ENCODE measurements around the gene ARHGEF10L.
"Not testable (repeated sequence)": the region's sequence is repeated elsewhere in the genome, so short reads cannot be mapped to it uniquely, and the experiment has no call there.

The ARHGEF10L gene, protein sequence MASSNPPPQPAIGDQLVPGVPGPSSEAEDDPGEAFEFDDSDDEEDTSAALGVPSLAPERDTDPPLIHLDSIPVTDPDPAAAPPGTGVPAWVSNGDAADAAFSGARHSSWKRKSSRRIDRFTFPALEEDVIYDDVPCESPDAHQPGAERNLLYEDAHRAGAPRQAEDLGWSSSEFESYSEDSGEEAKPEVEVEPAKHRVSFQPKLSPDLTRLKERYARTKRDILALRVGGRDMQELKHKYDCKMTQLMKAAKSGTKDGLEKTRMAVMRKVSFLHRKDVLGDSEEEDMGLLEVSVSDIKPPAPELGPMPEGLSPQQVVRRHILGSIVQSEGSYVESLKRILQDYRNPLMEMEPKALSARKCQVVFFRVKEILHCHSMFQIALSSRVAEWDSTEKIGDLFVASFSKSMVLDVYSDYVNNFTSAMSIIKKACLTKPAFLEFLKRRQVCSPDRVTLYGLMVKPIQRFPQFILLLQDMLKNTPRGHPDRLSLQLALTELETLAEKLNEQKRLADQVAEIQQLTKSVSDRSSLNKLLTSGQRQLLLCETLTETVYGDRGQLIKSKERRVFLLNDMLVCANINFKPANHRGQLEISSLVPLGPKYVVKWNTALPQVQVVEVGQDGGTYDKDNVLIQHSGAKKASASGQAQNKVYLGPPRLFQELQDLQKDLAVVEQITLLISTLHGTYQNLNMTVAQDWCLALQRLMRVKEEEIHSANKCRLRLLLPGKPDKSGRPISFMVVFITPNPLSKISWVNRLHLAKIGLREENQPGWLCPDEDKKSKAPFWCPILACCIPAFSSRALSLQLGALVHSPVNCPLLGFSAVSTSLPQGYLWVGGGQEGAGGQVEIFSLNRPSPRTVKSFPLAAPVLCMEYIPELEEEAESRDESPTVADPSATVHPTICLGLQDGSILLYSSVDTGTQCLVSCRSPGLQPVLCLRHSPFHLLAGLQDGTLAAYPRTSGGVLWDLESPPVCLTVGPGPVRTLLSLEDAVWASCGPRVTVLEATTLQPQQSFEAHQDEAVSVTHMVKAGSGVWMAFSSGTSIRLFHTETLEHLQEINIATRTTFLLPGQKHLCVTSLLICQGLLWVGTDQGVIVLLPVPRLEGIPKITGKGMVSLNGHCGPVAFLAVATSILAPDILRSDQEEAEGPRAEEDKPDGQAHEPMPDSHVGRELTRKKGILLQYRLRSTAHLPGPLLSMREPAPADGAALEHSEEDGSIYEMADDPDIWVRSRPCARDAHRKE (N-terminal part only)

DNA sequence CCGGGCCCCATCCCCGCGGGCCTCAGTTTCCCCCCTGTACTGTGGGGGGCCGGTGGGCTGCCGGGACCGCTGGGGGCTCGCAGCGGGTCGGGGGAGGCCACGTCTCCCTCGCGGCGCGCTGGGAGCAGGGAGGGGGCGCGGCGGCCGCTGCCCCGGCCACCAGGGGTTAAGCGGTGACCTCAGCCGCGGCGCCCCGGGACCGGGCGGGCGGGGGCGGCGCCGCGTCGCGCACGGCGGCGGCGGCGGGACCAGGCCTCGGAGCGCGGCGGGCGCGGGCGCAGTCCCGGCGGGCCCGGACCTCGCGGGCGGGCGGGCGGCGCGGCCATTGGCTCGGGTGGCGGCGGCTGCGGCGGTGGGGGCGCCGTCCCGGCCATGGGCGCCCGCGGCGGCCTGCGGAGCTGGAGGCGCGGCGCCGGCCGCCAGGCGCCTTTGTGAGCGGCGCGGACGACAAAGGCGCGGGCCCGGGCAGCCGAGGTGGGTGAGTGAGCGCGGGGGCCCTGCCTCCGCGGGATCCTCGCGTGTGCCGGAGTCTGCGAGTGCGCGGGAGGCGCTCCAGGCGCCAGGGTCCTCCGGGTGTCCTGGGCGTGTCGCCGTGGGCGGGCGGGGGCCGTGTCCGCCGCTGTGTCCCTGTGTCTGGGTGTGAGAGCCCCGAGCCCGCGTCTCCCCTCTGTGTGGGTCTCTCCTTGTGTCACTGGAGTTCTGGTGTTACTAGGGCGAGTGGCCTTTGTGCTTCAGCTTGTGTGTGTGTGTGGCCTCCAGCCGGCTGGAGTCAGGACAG, at the start of gene ARHGEF10L:
TSS of gene ARHGEF10L (plus strand) at position 222 of the 778 bp plus-strand sequence. CDS start 40,898 bp downstream, outside the sequence.
- peak; percentile 4 for DNase-seq

DNA sequence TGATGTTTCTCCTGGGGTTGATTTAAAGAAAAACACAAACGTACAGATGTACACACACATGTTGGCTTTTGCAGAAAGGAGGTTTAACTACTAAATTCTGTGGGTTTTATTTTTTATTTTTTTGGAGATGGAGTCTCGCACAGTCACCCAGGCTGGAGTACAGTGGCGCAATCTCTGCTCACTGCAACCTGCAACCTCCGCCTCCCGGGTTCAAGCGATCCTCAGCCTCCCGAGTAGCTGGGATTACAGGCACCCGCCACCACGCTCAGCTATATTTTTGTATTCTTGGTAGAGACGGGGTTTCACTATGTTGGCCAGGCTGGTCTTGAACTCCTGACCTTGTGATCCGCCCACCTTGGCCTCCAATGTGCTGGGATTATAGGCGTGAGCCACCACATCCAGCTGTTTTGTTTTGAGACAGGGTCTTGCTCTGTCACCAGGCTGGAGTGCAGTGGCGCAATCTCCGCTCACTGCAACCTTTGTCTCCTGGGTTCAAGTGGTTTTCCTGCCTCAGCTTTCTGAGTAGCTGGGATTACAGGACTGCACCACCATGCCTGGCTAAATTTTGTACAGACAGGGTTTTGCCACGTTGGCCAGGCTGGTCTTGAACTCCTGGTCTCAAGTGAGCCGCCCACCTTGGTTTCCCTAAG, 49.6 kb upstream of the ARHGEF10L start:
- DNase-seq: not testable (repeated sequence)

DNA sequence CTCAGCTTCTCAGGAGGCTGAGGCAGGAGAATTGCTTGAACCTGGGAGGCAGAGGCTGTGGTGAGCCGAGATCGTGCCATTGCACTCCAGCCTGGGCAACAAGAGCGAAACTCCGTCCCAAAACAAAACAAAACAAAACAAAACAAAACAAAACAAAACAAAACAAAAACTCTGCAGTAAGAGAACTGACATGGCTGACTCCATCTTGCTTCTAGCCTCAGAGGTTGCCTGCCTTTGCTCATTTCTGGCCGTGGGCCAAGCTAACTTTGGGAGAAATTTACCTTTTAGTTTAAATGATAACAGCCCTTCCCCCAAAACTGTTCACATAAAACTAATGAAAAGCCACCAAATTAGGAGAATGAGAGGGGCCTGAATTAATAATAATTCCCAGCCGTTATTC, 48.8 kb upstream of the ARHGEF10L start:
- not testable (repeated sequence) for DNase-seq

DNA sequence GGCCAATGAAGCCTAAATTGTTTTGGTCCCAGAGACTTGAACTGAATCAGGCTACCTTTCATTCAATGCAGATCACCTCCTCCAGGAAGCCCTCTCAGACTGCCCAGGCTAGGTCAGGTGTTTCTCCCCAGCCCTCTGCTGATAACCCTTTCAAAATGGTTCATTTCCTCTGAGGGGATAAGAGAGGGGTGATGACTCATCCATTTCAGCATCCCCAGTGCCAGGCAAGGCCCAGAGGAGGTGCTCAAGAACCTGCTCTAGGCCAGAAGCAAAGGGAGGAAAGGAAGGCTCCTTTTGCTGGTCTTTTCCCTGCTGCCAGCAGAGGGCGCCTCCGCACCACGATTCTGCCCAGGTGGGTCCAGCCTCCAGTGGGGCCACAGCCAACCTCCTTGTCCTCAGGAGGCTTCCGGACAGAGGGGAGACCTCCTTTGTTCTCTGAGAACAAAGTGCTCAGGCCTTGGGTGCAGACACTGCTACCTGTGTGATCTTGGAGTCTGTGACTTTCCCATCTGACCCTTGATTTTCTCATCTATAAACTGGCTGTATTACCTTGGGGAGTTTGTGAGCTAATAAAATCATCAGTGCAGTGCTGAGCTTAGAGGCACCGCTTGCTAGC, 45.3 kb upstream of the ARHGEF10L start:
- peak; percentile 79 for DNase-seq

DNA sequence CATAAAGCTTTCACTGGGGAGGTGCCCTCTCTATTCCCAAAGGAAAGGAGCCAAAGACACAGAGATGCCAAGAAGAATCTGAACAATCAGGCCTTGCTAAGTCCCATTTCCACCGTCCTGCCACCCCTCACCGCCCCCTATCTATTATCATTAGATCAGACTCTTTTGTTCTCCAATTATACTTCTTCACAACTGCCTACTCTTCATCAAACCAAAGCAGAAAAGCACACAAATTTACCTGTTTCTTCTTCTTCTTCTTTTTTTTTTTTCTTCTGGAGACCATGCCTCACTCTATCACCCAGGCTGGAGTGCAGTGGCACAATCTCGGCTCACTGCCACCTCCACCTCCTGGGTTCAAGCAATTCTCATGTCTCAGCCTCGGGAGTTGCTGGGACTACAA, 43.1 kb upstream of the ARHGEF10L start:
- DNase-seq: no peak

DNA sequence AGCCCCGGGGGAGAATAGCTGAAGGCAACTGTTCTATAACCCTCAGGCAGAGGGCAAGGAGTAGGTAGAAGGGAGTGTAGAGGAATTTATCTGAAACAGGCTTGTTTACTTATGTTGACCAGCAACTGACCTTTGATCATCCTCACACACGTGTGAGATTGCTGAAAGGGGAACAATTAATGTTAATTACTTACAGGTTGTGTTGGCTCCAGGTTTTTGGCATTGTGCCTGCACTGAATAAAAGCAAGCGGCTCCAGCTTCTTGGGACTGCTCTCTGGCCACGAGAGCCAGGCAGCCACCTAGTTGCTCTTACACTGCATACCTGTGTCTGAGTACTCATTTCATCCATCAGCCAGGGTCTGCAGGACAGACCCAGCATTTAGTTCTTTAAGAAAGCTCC, 41.3 kb upstream of the ARHGEF10L start:
- no peak for DNase-seq

DNA sequence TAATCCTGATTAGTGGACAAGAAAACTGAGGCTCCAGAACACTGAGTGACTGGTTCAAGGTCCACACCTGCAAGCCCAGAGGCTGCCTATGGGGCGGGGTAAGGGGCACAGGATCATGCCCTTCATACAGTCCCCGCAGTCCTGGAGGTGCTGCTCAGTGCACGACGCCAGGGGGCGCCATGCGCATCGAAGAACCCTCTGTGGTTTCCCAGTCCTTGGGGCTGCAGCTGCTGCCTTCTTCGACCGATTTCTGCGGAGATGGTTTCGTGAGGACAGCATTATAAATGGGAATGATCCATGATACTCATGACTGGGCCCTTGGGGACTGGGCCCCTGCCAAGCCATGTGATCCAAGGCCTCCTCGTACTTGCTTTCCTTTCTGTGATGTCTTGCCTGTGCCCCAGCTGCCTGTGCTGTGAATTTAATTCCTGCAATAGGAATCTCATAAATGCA, 37.1 kb upstream of the ARHGEF10L start:
- DNase-seq: peak; percentile 86

DNA sequence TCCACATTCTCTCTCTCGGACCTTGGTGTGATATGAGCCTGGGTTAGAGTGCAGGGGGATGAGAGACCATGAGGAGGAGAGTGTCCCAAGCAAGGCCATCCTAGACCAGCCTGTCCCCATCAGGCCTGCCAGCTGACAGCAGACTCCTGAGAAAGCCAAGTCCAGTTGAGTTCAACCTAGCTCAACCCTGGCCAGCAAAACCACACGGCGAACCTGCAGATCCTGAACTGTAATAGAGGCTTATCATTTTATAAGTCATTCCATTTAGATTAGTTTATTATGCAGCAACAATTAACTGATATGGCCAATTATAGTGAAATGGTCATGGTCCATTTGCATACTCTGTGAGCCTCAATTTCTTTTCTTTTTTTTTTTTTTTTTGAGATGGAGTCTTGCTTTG, 36.4 kb upstream of the ARHGEF10L start:
- no peak for DNase-seq

DNA sequence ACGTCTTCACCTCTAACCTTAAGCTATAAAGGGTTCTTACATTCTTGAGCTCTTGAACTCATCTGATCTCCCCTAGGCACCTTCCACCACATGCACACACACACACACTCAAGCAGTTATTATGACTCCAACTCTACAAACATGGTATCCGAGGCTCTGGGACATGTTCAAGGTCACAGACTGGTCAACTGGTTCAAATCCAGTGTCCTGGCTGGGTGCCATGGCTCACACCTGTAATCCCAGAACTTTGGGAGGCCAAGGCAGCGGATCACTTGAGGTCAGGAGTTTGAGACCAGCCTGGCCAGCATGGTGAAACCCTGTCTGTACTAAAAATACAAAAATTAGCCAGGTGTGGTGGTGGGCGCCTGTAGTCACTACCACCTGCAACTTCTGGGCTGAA, 32.3 kb upstream of the ARHGEF10L start:
- DNase-seq: not testable (repeated sequence)

DNA sequence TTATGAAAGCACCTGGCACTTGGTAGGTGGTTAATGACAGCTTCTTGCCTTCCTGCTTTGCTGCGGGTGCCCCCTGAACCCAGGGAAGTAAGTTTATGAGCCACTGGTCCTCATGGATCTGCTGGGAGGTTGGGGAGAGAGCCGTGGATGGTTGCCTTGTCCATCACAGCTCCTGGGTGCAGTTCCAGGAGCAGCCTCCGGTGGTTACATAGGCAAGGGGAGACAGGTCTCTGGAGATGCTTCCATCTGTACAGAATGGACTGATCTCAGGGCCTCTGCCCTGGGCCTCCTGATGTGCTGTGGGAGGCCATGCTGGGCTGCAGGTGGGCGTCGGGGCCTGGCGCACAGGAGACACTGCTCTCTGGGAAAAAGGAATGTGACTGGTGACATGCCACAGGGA, 31.6 kb upstream of the ARHGEF10L start:
- DNase-seq: peak; percentile 13

DNA sequence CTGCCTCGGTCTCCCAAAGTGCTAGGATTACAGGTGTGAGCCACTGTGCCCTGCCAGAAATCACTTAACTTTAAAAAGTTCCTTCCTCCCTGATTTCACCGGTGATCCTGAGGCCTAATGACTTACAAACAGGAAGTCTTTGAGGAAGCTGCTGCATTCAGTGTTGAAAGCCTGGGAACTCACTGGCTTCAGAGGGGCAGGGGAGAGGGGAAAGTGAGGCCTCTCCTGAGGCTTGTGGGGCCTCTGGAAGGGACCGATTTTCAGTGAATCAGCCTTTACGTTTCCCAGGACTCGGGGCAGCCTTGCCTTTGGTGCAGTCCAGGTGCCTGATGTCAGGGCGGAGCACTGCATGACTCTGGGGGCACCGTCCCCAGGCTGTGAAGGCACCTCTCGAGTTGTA, 30.1 kb upstream of the ARHGEF10L start:
- no peak for DNase-seq

DNA sequence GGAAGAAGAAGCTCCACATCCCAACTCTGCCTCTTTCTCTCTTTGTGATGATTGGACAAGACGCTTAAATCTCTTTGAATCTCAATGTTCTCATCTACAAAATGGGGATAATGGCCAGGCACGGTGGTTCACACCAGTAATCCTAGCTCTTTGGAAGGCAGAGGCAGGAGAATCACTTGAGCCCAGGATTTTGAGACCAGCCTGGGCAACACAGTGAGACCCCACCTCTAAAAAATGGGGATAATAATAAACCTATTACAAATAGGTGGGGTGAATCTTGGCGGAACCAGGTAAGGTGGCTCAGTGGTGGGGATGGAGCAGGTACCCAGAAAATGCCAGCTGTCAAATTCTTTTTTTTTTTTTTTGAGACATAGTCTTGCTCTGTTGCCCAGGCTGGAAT, 29.4 kb upstream of the ARHGEF10L start:
- no peak for DNase-seq

DNA sequence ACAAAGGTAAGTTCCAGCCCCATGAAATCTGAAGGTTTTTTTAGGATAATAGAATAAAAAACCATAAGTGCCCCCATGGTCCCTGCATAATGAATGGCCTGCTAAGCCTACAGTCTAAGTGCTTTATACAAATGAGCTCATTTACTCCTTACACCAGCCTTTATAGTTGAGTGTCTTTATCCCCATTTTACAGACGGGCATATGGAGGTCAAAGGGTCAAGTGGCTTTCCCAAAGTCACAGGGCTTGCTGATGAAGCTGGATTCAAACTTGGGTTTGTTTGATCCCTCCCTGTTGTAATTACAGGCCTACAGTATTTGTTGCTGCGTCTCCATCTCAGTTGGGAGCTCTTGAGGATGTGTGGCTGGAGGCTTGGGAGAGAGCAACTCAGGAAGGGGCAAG, 28.3 kb upstream of the ARHGEF10L start:
- no peak for DNase-seq

DNA sequence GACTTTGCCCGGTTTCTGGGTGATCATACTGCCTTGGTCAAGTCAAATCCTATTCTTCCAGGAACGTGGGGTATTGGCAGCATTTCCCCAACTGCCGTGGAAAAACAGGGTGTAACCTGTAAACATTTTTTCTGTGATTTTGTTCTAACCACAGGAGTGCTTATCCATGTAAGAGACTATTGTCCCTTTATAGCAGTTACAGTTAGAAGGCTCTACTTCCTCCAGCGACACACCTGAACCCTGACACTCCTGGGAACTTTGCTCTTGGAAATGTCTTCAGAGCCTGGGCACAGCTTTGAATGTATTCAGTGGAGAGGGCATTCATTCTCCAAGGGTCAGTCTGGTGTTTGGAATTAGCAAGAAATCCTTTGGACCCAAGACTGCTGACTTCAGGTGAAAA, 26.4 kb upstream of the ARHGEF10L start:
- no peak for DNase-seq

DNA sequence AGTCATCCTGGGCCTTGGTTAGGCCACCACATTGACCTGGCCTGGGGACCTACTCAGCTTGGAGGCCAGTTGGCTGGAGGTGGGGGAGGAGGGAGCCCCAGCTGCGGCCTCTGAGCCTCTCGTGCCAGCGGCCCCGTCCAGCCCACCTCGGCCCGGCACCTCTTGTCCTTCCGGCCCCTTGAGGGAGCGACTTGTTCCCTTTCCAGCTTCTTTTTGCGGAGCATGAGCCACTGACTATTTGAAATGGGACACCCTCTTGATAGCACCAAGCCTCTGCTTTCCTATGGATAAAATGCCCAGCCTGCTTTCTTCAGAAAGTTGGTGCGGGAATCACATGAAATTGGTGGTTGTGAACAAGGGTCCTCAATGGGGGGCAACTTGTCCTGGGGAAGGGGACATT, 24.7 kb upstream of the ARHGEF10L start:
- no peak for DNase-seq

DNA sequence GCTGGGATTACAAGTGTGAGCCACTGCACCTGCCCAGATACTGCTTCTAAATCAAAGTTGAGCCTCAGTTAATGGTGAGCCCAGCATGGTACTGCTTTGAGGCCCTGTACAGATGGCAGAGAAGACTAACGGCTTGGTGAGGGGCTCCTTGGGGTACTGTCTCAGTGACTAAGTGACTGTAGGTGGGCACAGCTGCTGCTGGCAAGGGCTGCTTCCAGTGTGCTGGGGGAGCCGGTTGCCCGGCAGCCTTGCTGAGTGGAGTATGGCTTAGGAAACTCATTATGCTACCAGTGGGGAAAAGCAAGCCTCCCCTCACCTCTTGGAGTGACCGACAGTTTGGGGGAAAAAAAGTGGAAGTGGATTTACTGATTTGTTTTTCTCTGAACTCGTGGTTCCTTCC, 23.6 kb upstream of the ARHGEF10L start:
- DNase-seq: no peak

DNA sequence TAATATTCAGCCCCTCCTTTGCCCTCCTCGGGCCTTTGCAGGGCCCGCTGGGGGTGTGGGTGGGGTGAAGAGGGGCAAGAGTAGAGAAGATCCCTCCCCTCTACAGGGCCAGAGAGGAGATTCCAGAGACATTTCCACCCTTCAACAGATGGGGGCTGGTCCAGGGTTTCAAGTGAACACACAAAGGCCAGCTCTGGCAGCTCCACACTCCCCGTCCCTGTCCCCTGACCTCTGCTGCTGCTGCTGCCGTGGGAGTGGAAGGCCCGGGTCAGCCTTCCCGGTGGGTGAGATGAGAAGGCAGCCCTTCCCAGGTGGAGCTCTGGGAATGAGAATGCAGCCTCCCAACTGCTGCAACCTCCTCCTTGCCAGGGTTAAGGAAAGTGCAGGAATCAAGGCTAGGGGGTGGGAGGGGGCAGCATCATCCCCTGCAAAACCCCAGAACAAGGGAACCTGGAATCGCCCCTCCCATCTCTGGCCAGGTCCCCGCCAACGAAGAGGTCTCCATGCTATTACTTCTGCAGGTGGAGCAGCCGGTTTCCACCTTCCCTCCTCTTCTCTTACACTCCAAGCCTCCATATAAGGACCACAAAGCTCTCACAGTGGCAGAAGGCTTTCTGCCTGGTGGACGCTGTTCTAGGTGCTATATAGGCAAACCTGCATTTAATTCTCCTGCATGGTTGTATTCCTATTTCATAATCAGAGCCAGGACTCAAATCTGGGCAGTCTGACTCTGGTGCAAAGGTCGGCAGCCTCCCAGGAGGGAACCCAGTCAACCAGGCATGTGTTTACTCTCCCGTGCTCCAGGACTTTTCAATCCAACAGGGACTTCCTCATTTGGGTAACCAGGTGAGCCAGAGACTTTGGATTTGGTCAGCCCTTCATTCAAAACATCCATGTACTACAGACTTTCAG, 22.9 kb upstream of the ARHGEF10L start:
- no peak for DNase-seq

DNA sequence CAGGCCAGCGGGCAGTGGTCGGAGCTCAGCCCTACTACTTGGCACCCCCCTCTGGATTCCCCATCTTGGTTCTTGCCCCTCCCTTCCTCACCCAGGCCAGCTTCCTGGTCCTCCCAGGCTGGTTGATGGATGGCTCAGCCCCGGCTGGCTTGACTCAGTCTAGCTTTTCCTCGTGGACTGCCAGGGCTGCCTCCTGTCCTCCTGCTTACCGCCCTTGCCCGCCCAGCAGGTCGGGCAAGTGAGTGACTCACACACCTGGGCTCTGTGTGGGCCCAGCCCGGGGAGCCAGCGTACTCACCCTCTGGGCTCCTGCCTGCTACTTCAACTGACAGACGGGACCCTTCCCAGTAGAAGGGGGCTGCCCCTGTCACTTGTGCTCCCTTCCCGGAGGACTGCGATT, 19.5 kb upstream of the ARHGEF10L start:
- no peak for DNase-seq

DNA sequence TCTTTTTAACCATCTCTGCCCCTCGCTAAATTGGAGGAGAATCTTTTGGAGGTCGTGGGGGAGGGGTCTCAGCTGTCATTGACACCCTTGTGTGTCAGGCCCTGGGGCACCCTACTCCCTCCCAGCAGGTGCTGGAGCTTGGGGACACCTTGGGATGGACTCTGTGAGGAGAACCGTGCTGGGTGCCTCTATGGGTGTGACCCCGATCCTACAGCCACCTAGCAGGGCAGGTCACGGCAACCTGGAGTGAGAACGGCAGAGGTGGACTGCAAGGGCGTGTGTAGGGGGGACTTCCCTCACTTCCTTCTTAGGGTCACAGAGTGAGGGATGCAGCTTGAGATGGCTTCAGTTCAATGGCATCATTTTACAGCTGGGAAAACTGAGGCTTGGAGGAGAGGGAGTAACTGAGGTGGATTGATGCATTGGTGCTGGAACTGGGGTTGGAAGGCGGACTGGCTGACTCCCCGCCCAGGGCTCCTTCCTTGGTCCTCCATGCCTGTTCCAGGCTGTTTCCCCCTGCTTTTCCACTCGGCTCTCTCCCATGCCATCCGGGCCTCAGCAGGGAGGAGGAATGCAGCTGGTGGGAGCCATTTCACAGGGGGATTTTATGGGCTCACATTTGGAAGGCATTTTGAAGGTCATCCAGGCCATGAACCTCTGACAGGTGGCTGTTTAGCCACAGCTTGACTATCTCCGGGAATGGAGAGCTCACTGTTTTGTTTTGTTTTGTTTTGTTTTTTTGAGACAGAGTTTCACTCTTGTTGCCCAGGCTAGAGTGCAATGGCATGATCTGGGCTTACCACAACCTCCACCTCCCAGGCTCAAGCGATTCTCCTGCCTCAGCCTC, 18.8 kb upstream of the ARHGEF10L start:
- DNase-seq: no peak
